OCI-M2 (cell line): Measurements from ENCODE around the gene PBX1.

Experiments
- DNase-seq: peaks from one replicate; lab custom pipeline; 2025; ENCODE audit not compliant: unreplicated experiment; lab: John Stamatoyannopoulos, UW

Gene PBX1

DNA sequence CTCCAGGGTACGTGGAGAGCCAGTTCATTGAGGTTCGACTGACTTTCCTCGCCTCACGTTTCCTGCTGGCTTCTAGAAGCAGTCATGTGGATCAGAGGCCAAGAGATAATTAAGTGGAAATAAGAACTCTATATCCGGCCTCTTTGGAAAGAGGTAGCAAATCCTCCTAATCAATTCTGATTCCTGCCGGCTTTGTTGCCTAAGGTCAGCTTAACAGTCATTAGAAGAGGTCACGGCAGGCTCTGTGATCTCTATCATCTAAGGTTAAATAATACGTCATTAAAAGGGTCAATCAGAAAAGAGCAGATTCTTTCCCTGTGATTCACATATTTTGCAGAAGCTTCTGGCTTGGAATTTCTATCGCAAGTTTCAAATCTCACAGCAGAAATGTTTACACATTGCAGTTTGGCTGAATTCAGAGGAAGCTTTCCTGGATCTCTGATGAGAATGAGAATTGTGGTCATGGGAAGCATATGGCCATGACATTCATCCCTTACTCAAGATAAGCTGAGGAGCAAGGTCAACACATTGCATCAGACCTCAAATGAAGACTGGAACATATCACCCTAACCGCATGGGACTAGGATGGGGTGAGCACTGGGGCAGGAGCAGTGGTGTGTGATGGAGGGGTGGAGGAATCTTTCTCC, 189.4 kb downstream of the PBX1 start:
- no peak for DNase-seq

DNA sequence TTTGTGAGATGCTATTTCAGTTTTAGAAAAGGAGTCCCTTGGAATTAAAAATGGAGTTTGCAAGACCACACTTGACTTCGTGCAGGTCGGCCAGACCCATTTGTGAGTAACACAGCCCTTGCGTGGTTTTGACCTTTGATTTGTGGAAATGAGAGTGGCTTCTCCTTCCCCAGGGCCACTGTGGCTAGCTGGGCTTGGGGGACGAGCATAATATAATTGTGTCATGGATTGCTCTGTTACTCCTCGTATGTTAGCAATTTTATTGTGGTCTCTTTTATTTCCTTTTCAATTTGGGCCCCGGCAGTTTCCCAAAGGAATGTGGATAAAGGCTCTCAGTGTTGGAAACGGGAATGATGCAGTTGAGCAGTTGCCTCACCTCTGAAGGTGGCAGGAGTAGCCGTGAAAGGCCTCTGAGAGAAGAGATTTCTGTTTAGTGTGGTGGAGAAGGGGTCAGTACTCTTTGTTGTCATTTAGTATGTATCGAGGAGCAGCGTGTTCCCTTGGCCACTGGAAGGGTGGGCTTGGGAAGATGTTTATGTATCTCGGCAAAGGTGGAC, 194.6 kb downstream of the PBX1 start:
- no peak for DNase-seq

DNA sequence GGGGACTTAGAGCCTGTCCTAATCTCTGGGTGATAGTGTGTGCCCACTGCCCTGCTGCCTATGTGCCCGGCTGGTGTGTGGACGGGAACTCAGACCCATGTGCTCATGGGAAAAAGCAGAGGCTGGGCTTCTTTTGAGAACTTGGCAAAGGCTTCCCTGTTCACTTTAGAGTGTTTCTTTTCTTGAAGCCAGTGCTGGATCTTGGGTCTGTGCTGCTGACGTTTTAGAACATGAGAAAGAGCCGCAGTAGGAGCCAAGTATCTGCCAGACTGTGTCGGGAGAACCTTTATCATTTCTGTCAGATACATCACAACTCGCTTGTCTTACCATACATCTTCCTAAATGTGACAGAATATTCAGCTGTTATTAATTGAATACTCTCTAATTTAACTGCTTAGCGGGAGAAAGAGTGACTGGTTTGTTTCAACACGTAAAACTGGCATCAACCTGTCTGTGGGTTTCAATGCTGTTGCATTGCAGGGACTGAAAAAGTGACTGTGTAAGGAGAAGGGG, 195.2 kb downstream of the PBX1 start:
- no peak for DNase-seq

DNA sequence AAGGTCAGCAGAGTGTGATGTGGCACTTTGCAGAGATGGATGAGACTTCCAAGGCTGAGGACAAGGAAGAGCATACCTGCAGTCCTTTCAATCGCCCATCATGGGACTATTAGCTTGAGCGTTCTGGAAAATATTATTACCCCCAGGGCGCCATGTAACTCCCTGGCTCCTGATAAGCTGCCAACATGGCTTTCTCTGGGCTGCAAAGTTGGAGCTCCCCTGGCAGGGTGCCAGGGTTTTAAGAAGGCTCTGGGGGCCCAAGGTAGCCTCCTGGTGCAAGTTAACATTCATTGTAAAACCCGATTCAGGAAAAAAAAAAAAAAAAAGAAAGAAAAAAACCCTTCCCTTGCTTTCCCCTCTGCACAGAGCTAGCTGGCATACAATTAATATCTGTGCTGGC, 196.7 kb downstream of the PBX1 start:
- DNase-seq = no peak

DNA sequence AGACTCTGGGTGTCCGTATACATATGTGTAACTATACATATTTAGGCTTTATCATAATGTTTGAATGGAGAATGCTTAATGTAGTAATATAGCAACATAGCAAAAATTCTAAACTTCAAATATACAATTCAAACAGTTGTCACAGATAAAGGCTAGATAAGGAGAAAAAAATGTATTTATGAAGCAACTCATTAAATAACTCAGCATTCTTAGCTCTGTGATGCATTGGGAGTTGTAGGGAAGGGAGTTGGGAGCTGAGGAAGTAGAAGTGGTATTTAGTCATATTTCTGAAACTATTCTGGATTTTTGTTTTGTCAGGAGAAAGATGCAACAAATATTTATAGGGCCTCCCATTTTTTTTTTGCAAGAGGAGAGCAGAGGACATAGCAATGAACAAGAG, 197.8 kb downstream of the PBX1 start:
- DNase-seq = no peak

DNA sequence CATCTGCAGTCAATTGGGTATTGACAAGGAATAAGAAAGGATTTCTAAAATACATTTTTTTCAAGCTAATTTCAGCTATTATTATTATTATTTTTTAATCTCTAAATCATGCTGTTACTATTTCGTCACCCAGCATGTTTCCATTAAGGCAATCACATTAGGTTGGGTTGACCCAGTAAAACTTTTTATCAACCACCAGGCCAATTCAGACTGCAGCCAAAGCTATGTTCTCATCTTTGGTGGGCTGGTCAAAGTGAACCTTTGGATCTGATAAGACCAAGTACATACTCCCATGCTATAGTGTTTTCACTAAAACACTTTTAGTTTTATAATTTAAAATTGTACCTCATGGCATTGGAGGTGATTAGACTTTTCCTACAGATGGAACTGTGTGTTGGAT, 198.6 kb downstream of the PBX1 start:
- no peak for DNase-seq

DNA sequence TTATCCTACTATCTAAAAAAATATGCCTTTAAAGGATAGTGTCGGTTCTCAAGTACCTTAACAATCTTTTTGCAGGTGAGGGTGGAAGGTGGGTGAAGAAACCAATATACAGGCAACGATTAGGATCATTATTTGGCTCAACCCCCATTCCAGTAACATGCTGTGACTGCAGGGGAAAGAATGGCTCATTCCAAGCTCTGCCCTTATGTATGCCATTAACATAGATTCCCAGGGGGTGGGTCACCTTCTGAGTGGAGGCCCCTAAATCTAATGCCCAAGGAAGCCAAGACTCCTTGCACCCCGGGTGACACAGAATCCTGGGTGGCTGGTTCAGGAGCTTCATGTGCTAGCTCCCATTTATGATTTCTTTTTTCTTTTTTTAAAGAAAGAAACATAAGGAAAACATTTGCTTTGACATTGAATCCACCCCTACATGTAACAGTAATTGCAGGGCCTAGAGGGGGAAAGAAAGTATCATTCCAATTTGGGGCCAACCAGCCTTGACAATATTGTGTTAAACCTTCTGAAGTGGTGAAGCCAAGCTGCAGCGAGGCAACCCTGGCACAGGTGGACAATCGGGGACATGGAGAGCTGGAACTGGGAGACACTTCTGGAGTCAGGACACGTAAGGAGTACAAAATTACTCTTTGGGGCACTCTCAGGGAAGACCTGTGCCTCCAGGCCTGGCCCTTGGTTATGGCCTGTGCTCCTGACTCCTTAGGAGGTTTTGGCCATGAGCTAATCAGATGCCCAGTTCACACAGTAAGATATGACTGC, 200.3 kb downstream of the PBX1 start:
- DNase-seq = no peak

DNA sequence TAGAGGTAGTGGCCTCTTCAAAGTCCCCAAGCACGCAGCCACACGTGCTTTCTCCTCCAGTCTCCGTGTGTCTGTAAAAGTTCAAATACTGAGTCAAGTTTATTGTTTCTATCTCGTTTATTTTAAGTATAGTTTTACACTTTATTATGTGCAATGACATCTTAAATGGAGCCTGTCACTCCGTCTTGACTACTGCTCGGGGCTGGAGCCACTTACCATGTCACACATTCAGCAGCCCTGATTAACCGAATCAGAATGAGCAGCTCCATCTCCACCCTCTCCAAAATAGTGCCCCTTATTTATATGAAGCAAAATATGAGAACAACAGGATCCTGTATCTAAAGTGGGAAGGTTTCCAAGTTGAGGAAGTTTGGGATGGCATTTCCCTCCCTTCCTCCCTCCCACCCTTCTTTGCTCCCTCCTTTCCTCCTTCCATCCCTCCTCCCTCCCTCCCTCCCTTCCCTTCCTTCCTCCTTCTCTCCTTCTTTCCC, 201.0 kb downstream of the PBX1 start:
- no peak for DNase-seq

DNA sequence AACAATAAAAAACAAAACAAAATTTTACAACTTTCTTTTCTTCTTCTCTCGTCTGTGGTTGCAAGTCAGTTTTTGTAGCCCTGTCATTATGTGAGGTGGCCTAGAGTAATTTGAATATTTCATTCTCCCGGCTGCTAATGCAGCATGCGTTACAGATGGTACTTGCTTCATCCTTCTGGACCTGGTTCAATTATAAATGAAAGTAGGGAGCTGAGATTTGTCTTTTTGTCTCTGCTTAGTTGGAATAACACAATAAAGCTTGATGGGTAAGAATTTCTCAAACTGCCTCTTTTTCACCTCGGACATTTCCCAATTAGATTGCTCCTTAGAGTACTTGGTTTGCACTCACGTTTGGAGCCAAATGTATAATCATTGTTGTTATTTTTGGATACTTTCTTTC, 201.6 kb downstream of the PBX1 start:
- no peak for DNase-seq

DNA sequence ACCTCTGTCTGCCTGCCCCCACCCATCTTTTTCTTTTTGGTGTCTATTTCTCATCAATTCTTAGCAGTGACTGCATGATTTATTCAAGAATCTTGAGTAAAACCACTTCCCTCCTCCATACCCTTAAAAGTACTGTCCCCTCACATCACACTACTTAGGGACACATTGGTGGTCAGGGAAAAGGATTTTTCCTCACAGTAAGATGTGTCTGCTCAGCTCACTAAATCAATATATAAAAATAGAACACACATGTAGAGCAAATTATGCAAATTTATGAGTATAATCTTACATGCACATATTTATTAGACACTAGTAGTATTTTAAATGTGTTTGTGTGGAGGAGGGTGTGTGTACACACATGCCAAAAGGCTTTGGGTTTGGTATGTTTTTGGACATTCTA, 202.0 kb downstream of the PBX1 start:
- DNase-seq = no peak

DNA sequence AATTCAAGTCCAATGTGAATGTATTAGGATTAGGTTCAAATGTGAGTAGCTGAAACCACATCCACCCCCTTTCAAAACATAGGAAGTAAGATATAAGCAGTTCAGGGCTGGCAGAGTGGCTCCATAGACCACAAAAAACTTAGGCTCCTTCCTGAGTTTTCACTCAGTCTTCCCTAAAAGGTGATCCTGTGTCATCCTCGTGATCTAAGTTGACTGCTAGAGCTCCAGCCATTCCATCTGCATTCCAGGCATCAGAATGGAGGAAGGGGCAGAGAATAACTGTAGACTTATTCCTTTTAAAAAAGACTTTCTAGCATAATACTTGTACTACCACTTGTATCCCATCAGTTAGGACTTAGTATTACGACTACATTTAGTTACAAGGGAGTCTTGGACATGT, 204.1 kb downstream of the PBX1 start:
- no peak for DNase-seq

DNA sequence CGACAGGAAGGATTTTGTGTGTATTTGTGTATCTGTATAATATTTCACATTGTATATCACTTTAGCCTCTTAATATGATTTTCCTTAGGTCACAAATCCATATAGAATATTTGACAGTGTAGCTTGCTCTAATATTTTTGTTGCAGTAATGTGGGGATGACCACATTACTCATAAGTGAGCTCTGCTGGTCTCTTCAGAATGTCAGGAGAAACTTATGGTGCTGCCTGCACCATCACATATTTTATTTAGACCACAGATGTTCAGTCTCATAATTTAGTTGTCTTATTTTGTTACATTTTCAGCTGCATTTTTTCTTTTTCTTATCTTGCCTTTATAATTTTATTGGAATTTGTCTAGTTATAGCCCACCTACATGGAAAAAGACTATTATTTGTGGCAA, 205.3 kb downstream of the PBX1 start:
- no peak for DNase-seq

DNA sequence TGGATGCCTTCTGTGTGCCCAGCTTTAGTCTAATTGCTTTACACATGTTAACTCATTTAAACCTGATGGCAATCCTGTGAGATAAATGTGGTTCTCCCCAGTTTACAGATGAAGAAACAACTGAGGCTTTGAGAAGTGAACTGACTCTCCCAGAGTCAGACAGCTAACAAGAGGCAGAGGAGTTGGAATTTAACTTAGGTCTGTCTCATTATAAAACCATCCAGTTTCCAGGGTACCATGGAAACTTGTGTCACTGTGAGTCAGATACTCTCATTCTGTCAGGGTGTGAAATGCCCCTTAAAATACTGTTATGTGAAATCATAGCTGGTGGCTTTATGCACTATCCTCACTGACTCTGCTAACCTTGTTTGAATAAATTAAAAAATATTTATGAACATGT, 206.6 kb downstream of the PBX1 start:
- DNase-seq = no peak

DNA sequence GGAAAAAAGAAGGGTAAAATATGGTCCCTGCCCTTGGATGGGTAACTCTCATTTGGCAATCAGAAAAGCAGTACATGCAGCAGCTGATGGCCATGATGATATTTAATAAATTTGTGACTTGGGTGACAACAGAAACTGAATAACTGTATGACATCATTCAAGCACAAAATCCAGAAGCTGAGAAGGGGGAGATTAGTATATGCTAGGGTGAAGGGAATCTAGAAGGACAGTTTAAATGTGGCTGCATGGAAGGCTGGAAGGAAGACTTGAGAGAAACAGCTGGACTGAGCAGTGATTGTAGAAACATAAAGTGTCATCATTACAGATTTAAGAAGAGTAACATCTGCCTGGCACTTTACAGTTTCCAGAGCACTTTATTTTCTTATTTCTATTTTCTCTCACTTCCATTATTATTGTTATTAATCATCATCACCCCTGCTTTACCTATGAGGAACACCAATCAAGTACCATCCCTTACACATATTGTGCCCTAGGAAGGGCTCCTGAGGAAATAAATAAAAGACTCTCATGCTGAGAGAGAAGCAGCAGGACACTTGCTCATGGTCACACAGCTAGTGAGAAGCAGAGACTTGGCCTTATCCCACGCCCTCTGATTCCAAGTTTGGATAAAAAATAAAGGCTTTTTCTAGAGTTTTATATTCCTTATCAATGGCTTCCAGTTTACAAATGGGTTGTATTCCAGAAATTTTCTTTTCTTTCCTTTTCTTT, 207.2 kb downstream of the PBX1 start:
- no peak for DNase-seq

DNA sequence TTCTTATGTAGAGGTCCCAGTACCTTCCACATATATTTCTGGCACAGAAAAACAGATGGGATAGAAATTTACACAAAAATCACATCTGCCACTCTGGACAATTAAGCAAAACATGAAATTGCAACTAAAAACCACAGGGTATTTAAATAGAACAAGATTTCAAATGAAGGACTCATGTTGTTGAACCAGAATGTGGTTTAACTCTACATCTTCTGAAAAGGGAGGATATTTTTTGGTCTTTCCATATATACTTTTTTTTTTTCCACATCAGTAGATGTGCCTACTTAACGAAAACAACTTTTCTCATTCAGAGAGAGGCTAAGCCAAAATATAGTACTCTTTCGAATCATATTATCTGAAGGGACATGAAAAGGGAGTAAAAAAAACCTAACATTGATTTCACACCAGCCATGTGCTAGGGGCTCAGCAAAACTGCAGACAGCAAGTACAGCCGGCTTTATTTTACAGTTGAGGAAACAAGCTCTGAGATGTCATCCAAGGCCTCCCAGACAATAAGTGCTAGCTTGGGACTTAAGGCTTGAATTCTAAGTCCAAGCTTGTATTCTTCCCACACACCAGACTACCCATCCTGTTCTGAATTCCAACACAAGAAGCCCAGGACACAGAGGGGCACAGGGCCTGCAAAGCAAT, 208.9 kb downstream of the PBX1 start:
- no peak for DNase-seq

DNA sequence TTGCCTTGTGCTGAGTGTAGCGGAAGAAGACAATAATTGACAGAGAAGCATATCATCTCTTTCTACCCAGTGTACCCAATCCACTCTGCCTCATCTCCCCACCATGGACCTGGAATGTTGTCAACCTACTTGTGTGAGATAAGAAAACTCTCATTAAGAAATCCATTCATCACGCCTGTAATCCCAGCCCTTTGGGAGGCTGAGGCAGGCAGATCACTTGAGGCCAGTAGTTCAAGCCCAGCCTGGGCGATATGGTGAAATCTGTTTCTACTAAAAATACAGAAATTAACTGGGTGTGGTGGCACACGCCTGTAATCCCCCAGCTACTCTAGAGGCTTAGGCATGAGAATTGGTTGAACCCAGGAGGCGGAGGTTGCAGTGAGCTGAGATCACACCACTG, 209.6 kb downstream of the PBX1 start:
- no peak for DNase-seq

DNA sequence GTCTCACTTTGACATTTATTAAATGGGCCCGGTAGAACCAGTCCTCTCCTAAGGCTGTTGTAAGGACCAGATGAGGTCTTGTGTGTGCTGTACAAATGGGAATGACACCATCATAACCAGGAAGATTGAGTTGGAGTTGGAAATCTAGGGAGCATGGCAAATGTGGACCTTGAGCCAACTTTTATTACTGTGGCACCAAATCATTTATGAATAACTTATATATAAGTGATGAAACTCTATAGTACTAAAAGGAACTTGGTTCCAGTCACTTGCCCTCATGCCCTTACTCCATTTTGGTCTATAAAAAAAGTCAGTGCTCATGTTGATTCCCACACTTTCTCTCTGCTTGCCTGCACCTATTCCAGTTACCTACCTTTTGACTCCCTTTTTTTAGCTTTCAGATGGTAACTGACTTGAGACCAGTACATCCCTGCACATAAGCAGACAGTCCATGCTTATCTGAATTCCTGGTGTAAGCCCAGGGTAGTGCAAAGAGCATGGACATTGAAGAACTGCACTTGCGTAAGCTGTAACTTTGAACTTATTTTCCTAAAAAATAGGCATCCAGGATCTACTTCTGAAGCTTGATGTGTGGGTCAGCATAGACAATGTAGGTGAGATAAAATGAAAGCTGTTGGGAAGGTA, 210.6 kb downstream of the PBX1 start:
- no peak for DNase-seq

DNA sequence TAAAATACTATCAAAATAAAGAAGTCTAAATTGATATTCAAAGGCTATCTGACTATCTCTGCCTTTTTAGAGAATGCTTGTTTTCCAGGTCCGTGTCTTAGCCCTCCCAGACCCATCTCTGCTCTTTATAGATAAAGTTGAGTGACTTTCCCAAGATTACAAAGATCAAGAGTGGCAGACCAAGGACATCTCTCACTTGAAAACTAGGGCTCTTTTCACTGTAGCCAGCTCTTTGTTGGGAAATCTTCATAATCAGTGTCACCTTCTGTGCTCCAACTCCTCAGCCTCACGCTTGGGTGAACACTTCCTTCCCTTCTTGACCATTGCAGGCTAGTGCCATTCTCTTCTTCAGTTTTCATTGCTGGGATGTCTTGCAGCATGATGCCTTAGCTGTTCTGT, 211.1 kb downstream of the PBX1 start:
- DNase-seq = no peak

DNA sequence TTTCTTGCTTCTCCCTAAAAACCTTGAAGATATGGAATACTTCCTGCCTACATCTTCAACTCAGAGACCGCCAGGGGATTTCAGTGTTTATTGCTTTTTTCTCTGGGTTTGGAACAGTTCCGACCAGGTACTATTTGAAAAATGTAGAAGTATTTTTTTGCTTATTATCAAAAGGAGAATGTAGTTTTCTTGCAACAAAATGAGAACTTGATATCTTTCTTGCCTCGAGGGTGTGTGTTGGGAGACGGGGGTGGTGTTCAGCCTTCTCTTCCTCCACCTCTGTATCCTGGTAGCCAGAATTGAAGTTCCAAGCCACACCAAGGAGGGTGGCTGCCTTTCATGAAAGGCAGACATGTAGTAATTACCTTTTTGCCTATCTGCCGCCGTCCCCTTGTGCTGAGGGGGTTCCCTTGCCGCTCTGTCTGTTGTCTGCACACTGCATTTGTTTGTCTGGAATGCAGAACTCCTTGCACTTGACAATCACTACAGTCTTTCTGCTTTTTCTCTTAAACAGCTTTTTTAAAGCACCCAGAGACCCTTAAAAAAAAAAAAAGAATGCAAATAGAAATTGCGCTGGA, 212.1 kb downstream of the PBX1 start:
- DNase-seq = no peak
